Measurements from ENCODE around the gene BCL2. TPM values are rescaled to one million over a fixed set of nuclear protein-coding genes. Genes with fewer than 3 reads are reported as not detected.
"Not testable (repeated sequence)": the region's sequence is repeated elsewhere in the genome, so short reads cannot be mapped to it uniquely, and the experiment has no call there.

The BCL2 gene
- polyA plus RNA-seq, 1 experiment: 0.35 TPM

- no peak for TF ChIP-seq CTCF (IDR thresholded peaks at IDR 0.05; ENCODE audit: low read depth, low read length)
- Histone ChIP-seq H3K4me3 (ENCODE audit: low read depth, low read length) (no peak overlapping the region), H3K9me3 (ENCODE audit: control insufficient read depth, insufficient read depth, low read length) (peaks cover 6% of the 10 kb centered on the region; the same call in 1 of the 2 replicates), H3K27me3 (ENCODE audit: control insufficient read depth, insufficient read depth, low read length) (peaks cover 3% of the 10 kb centered on the region), H3K27ac (ENCODE audit: low read depth, low read length) (no peak overlapping the region)
- CTCF ChIA-PET: no interaction called here
- POLR2A ChIA-PET: no interaction called here
- no peak for DNase-seq (ENCODE audit: low read depth, low spot score)
These were observed 116.1 kb downstream of the BCL2 start for GRCh38 chr18:63203497-63203896.

- no peak overlapping the region for H3K27ac ChIP-seq (ENCODE audit: low read depth, low read length)
- peaks cover 2% of the 10 kb centered on the region for H3K27me3 ChIP-seq (ENCODE audit: control insufficient read depth, insufficient read depth, low read length)
- peaks cover 6% of the 10 kb centered on the region; the same call in 1 of the 2 replicates for H3K9me3 ChIP-seq (ENCODE audit: control insufficient read depth, insufficient read depth, low read length)
- no peak overlapping the region for H3K4me3 ChIP-seq (ENCODE audit: low read depth, low read length)
- ChIA-PET POLR2A (no interaction called here), CTCF (no interaction called here)
- DNase-seq (ENCODE audit: low read depth, low spot score): no peak
- no peak for TF ChIP-seq CTCF (IDR thresholded peaks at IDR 0.05; ENCODE audit: low read depth, low read length)
These were observed 116.7 kb downstream of the BCL2 start for GRCh38 chr18:63202828-63203227.

- DNase-seq (ENCODE audit: low read depth, low spot score); H3K4me3 ChIP-seq (ENCODE audit: low read depth, low read length); H3K27me3 ChIP-seq (ENCODE audit: control insufficient read depth, insufficient read depth, low read length); H3K27ac ChIP-seq (ENCODE audit: low read depth, low read length); POLR2A ChIA-PET; H3K9me3 ChIP-seq (ENCODE audit: control insufficient read depth, insufficient read depth, low read length); CTCF ChIA-PET: not testable (repeated sequence)
These were observed 118.1 kb downstream of the BCL2 start for GRCh38 chr18:63201456-63201855.

- TF ChIP-seq CTCF (IDR thresholded peaks at IDR 0.05; ENCODE audit: low read depth, low read length): no peak
- H3K27ac ChIP-seq (ENCODE audit: low read depth, low read length): no peak overlapping the region
- H3K4me3 ChIP-seq (ENCODE audit: low read depth, low read length): no peak overlapping the region
- H3K9me3 ChIP-seq (ENCODE audit: control insufficient read depth, insufficient read depth, low read length): peaks cover 6% of the 10 kb centered on the region; the same call in 1 of the 2 replicates
- DNase-seq (ENCODE audit: low read depth, low spot score): no peak
- POLR2A ChIA-PET: no interaction called here
- peaks cover 2% of the 10 kb centered on the region for H3K27me3 ChIP-seq (ENCODE audit: control insufficient read depth, insufficient read depth, low read length)
- CTCF ChIA-PET: no interaction called here
These were observed 119.8 kb downstream of the BCL2 start for GRCh38 chr18:63199743-63200241.

GRCh38 chr18:63198868-63199742, 120.5 kb downstream of the BCL2 start:
- Histone ChIP-seq H3K27me3 (ENCODE audit: control insufficient read depth, insufficient read depth, low read length) (peaks cover 2% of the 10 kb centered on the region), H3K4me3 (ENCODE audit: low read depth, low read length) (no peak overlapping the region), H3K9me3 (ENCODE audit: control insufficient read depth, insufficient read depth, low read length) (peaks cover 6% of the 10 kb centered on the region; the same call in 1 of the 2 replicates), H3K27ac (ENCODE audit: low read depth, low read length) (no peak overlapping the region)
- POLR2A ChIA-PET: no interaction called here
- no peak for TF ChIP-seq CTCF (IDR thresholded peaks at IDR 0.05; ENCODE audit: low read depth, low read length)
- DNase-seq (ENCODE audit: low read depth, low spot score): no peak
- CTCF ChIA-PET: no interaction called here

All from AG04450 (cell line).